Neuron (in vitro differentiated cells): ENCODE results near the gene EDIL3.

Experiments used
- H2AFZ ChIP-seq: one replicate; pipeline ENCODE4 v1.6.1; 2013; ENCODE audit warnings: low read depth, mild to moderate bottlenecking, inconsistent platforms, low read length, moderate library complexity
- H3K27me3 ChIP-seq: one replicate; pipeline ENCODE4 v1.6.1; 2013; ENCODE audit warnings: low read length; ENCODE audit not compliant: insufficient read depth
- H3K36me3 ChIP-seq: one replicate; pipeline ENCODE4 v1.6.1; 2013; ENCODE audit warnings: low read length; ENCODE audit not compliant: insufficient read depth
- H3K4me1 ChIP-seq: one replicate; pipeline ENCODE4 v1.6.1; 2013; ENCODE audit warnings: low read length; ENCODE audit not compliant: insufficient read depth
- H3K4me3 ChIP-seq: 2 replicates; pipeline ENCODE4 v1.5.1; 2013; ENCODE audit warnings: mild to moderate bottlenecking, low read length, moderate library complexity
- H3K9me3 ChIP-seq: one replicate; pipeline ENCODE4 v1.6.1; 2013; ENCODE audit warnings: low read length

The EDIL3 gene

GRCh38 chr5:84385705-84386104 is 1.0 kb upstream of the EDIL3 start:
- H3K4me3 ChIP-seq: no peak overlapping the region

GRCh38 chr5:84383816-84384603 is 670 bp downstream of the EDIL3 start:
- Histone ChIP-seq H3K36me3 (no peaks in the 10 kb centered on the region), H3K27me3 (peaks cover 45% of the 10 kb centered on the region), H3K4me1 (peaks cover 23% of the 10 kb centered on the region), H3K4me3 (peak overlapping the region; percentile 58), H3K9me3 (no peaks in the 10 kb centered on the region), H2AFZ (peak overlapping the region; percentile 100)

More at GRCh38 chr5:84385705-84386104, 1.0 kb upstream of the EDIL3 start:
- Histone ChIP-seq H3K4me1 (peaks cover 23% of the 10 kb centered on the region), H3K9me3 (no peaks in the 10 kb centered on the region), H2AFZ (no peak overlapping the region), H3K27me3 (peaks cover 41% of the 10 kb centered on the region), H3K36me3 (no peaks in the 10 kb centered on the region)

- H3K4me3 ChIP-seq: peak overlapping the region; percentile 58
- peak overlapping the region; percentile 100 for H2AFZ ChIP-seq
- no peaks in the 10 kb centered on the region for H3K9me3 ChIP-seq
- peaks cover 48% of the 10 kb centered on the region for H3K27me3 ChIP-seq
- peaks cover 23% of the 10 kb centered on the region for H3K4me1 ChIP-seq
- H3K36me3 ChIP-seq: no peaks in the 10 kb centered on the region
These were observed 1.3 kb downstream of the EDIL3 start for GRCh38 chr5:84383296-84383815.

GRCh38 chr5:84382363-84383295 is 2.1 kb downstream of the EDIL3 start:
- Histone ChIP-seq H3K4me1 (peaks cover 23% of the 10 kb centered on the region), H3K9me3 (no peaks in the 10 kb centered on the region), H3K27me3 (peaks cover 50% of the 10 kb centered on the region), H2AFZ (peak overlapping the region; percentile 4), H3K36me3 (no peaks in the 10 kb centered on the region), H3K4me3 (peak overlapping the region; percentile 58)

GRCh38 chr5:84381502-84382362 is 2.9 kb downstream of the EDIL3 start:
- peak overlapping the region; percentile 4 for H2AFZ ChIP-seq
- H3K4me1 ChIP-seq: peaks cover 23% of the 10 kb centered on the region
- H3K27me3 ChIP-seq: peaks cover 50% of the 10 kb centered on the region
- H3K4me3 ChIP-seq: peak overlapping the region; percentile 58
- no peaks in the 10 kb centered on the region for H3K36me3 ChIP-seq
- H3K9me3 ChIP-seq: no peaks in the 10 kb centered on the region

- Histone ChIP-seq H3K36me3 (no peaks in the 10 kb centered on the region), H3K4me1 (peaks cover 15% of the 10 kb centered on the region), H3K27me3 (peaks cover 39% of the 10 kb centered on the region), H3K9me3 (no peaks in the 10 kb centered on the region), H3K4me3 (no peak overlapping the region), H2AFZ (no peak overlapping the region)
These were observed 4.9 kb downstream of the EDIL3 start for GRCh38 chr5:84379749-84380148.

GRCh38 chr5:84378961-84379360 is 5.7 kb downstream of the EDIL3 start:
- peaks cover 35% of the 10 kb centered on the region for H3K27me3 ChIP-seq
- H2AFZ ChIP-seq: no peak overlapping the region
- no peaks in the 10 kb centered on the region for H3K9me3 ChIP-seq
- H3K36me3 ChIP-seq: no peaks in the 10 kb centered on the region
- peaks cover 12% of the 10 kb centered on the region for H3K4me1 ChIP-seq
- H3K4me3 ChIP-seq: no peak overlapping the region

GRCh38 chr5:84378420-84378819 is 6.3 kb downstream of the EDIL3 start:
- Histone ChIP-seq H3K4me3 (no peak overlapping the region), H3K27me3 (peaks cover 30% of the 10 kb centered on the region), H3K36me3 (no peaks in the 10 kb centered on the region), H2AFZ (no peak overlapping the region), H3K4me1 (peaks cover 8% of the 10 kb centered on the region), H3K9me3 (no peaks in the 10 kb centered on the region)

GRCh38 chr5:84376346-84376745 is 8.3 kb downstream of the EDIL3 start:
- Histone ChIP-seq H2AFZ (no peak overlapping the region), H3K4me1 (no peaks in the 10 kb centered on the region), H3K27me3 (peaks cover 9% of the 10 kb centered on the region), H3K36me3 (no peaks in the 10 kb centered on the region), H3K9me3 (no peaks in the 10 kb centered on the region), H3K4me3 (no peak overlapping the region)

- Histone ChIP-seq H3K36me3 (no peaks in the 10 kb centered on the region), H3K27me3 (peaks cover 7% of the 10 kb centered on the region), H3K9me3 (no peaks in the 10 kb centered on the region), H2AFZ (no peak overlapping the region), H3K4me3 (no peak overlapping the region), H3K4me1 (no peaks in the 10 kb centered on the region)
These were observed 10.1 kb downstream of the EDIL3 start for GRCh38 chr5:84374568-84374967.

GRCh38 chr5:84373506-84373905 is 11.2 kb downstream of the EDIL3 start:
- no peaks in the 10 kb centered on the region for H3K9me3 ChIP-seq
- H3K27me3 ChIP-seq: peaks cover 4% of the 10 kb centered on the region
- no peaks in the 10 kb centered on the region for H3K4me1 ChIP-seq
- no peaks in the 10 kb centered on the region for H3K36me3 ChIP-seq
- H3K4me3 ChIP-seq: no peak overlapping the region
- H2AFZ ChIP-seq: no peak overlapping the region

- H3K27me3 ChIP-seq: no peaks in the 10 kb centered on the region
- H3K4me3 ChIP-seq: no peak overlapping the region
- no peaks in the 10 kb centered on the region for H3K36me3 ChIP-seq
- no peaks in the 10 kb centered on the region for H3K9me3 ChIP-seq
- H2AFZ ChIP-seq: no peak overlapping the region
- H3K4me1 ChIP-seq: no peaks in the 10 kb centered on the region
These were observed 12.5 kb downstream of the EDIL3 start for GRCh38 chr5:84372066-84372695.
